WTC11 (cell line): ENCODE measurements around the gene GCM1. TPM values are rescaled to one million over a fixed set of nuclear protein-coding genes. Genes with fewer than 3 reads are reported as not detected.

Source experiments
- ATAC-seq: fragments of 200-7000 bp; cut with Tn5 transposase; 2 replicates; pipeline ENCODE4 v1.10.0; 2021; ENCODE audit warnings: mild to moderate bottlenecking, moderate library complexity
- CTCF ChIA-PET: fragments of 300-600 bp; sonication (Branson Sonifier 250); formaldehyde crosslinking; loops from one replicate; lab custom pipeline; 2021; ENCODE audit warnings: antibody characterized with exemption; lab: Charles Lee
- POLR2A ChIA-PET: fragments of 350-600 bp; sonication (Branson Sonifier 250); formaldehyde crosslinking; loops from one replicate; lab custom pipeline; 2021; ENCODE audit warnings: antibody characterized with exemption; lab: Charles Lee
- DNase-seq: peaks from one replicate; pipeline ENCODE4 v3.0.0; 2021; ENCODE audit warnings: low spot score
- H3K27ac Mint-ChIP-seq: 2 replicates; pipeline ENCODE4 v1.8.0; 2021; ENCODE audit warnings: mixed read lengths
- H3K27me3 Mint-ChIP-seq: 2 replicates; pipeline ENCODE4 v1.8.0; 2021; ENCODE audit warnings: low read depth, mild to moderate bottlenecking, moderate library complexity, mixed read lengths
- H3K36me3 Mint-ChIP-seq: 2 replicates; pipeline ENCODE4 v1.8.0; 2021; ENCODE audit warnings: mixed read lengths
- H3K4me1 Mint-ChIP-seq: 2 replicates; pipeline ENCODE4 v1.8.0; 2022; ENCODE audit warnings: mixed read lengths
- H3K4me3 Mint-ChIP-seq: 2 replicates; pipeline ENCODE4 v1.8.0; 2021; ENCODE audit warnings: mild to moderate bottlenecking, moderate library complexity, mixed read lengths
- H3K9me3 Mint-ChIP-seq: 2 replicates; pipeline ENCODE4 v1.8.0; 2021; ENCODE audit warnings: mixed read lengths
- ATF1 ChIP-seq: sonication (generic); formaldehyde crosslinking; IDR thresholded peaks from 2 replicates; pipeline ENCODE4 v1.8.1; 2023; ENCODE audit warnings: mild to moderate bottlenecking, moderate library complexity, missing genetic modification reagents
- ATF2 ChIP-seq: sonication (generic); formaldehyde crosslinking; IDR thresholded peaks from 2 replicates; pipeline ENCODE4 v1.8.1; 2022; ENCODE audit warnings: low read depth, missing genetic modification reagents, borderline replicate concordance
- ATF3 ChIP-seq: sonication (generic); formaldehyde crosslinking; conservative IDR thresholded peaks from 2 replicates; pipeline ENCODE4 v1.8.1; 2022; ENCODE audit warnings: mild to moderate bottlenecking, missing genetic modification reagents
- CDX4 ChIP-seq: fragments of 250-450 bp; sonication (Bioruptor Pico); IDR thresholded peaks from 2 replicates; pipeline ENCODE4 v1.9.0; 2021; ENCODE audit warnings: moderate library complexity, mild to moderate bottlenecking, inconsistent platforms, borderline replicate concordance
- CTCF ChIP-seq: fragments of 200-600 bp; IDR thresholded peaks from 2 replicates; pipeline ENCODE4 v1.8.0; 2022; ENCODE audit warnings: antibody characterized with exemption
- E2F5 ChIP-seq: sonication (generic); formaldehyde crosslinking; IDR thresholded peaks from 2 replicates; pipeline ENCODE4 v1.8.1; 2022; ENCODE audit warnings: mild to moderate bottlenecking, moderate library complexity, missing genetic modification reagents
- ELF4 ChIP-seq: sonication (generic); formaldehyde crosslinking; IDR thresholded peaks from 2 replicates; pipeline ENCODE4 v1.8.1; 2022; ENCODE audit warnings: low read depth, mild to moderate bottlenecking, moderate library complexity, missing genetic modification reagents
- FOXJ3 ChIP-seq: sonication (generic); formaldehyde crosslinking; IDR thresholded peaks from 2 replicates; pipeline ENCODE4 v1.9.0; 2021; ENCODE audit warnings: missing genetic modification reagents, mild to moderate bottlenecking, borderline replicate concordance
- FOXP4 ChIP-seq: sonication (generic); formaldehyde crosslinking; IDR thresholded peaks from 2 replicates; pipeline ENCODE4 v1.8.0; 2022; ENCODE audit warnings: mild to moderate bottlenecking, missing genetic modification reagents
- MXD4 ChIP-seq: fragments of 250-450 bp; sonication (Bioruptor Pico); IDR thresholded peaks from 2 replicates; pipeline ENCODE4 v1.8.0; 2021; ENCODE audit warnings: mild to moderate bottlenecking, moderate library complexity, borderline replicate concordance
- NFYB ChIP-seq: sonication (generic); formaldehyde crosslinking; conservative IDR thresholded peaks from 2 replicates; pipeline ENCODE4 v1.8.0; 2022; ENCODE audit warnings: low read depth, missing genetic modification reagents
- SMAD4 ChIP-seq: sonication (generic); formaldehyde crosslinking; IDR thresholded peaks from 2 replicates; pipeline ENCODE4 v1.8.0; 2022; ENCODE audit warnings: mild to moderate bottlenecking, missing genetic modification reagents
- TCF7 ChIP-seq: sonication (generic); formaldehyde crosslinking; IDR thresholded peaks from 2 replicates; pipeline ENCODE4 v1.8.0; 2022; ENCODE audit warnings: mild to moderate bottlenecking, low read depth, missing genetic modification reagents, moderate library complexity
- TEAD1 ChIP-seq: sonication (generic); formaldehyde crosslinking; IDR thresholded peaks from 2 replicates; pipeline ENCODE4 v1.8.0; 2022; ENCODE audit warnings: mild to moderate bottlenecking, missing genetic modification reagents
- TEAD4 ChIP-seq: sonication (generic); formaldehyde crosslinking; IDR thresholded peaks from 2 replicates; pipeline ENCODE4 v1.8.0; 2022; ENCODE audit warnings: mild to moderate bottlenecking, missing genetic modification reagents
- ZNF423 ChIP-seq: fragments of 250-450 bp; sonication (Bioruptor Pico); IDR thresholded peaks from 2 replicates; pipeline ENCODE4 v2.1.2; 2022; ENCODE audit warnings: mild to moderate bottlenecking, moderate library complexity
- total RNA-seq: library from RNA; stranded (reverse); gene quantifications from 3 replicates; pipeline ENCODE4 v1.2.3, GENCODE V29; 2021
- TF ChIP-seq, protein P1 (sequence below): sonication (generic); formaldehyde crosslinking; IDR thresholded peaks from 2 replicates; pipeline ENCODE4 v1.8.0; 2022; ENCODE audit warnings: mild to moderate bottlenecking, missing genetic modification reagents
- TF ChIP-seq, protein P2 (sequence below): sonication (generic); formaldehyde crosslinking; IDR thresholded peaks from 2 replicates; pipeline ENCODE4 v1.8.0; 2023; ENCODE audit warnings: missing genetic modification reagents, mild to moderate bottlenecking, borderline replicate concordance

Gene GCM1
- total RNA-seq, 1 experiment from 2014 or later = 0.09 TPM

DNA sequence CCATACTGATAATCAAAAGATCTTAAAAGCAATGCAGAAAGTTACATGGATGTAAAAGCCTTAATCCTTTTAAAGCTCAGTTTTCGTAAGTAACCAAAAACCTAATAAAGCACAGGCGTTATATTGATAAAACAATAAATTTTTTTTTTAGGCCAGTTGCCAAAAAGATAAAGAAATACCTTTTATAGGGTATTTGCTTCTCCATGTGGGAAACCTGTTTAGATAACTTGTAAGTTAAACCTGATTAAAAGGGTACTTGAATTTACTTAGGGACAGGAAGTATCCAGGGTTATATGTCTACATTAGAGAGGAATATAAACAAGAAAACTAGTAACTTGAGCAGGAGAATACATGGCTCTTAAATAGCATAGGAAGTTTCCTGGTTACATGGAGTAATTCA is 62.3 kb downstream of the GCM1 start:
- Mint-ChIP-seq H3K4me1 (no peaks in the 10 kb centered on the region), H3K27ac (no peak overlapping the region), H3K27me3 (no peaks in the 10 kb centered on the region), H3K9me3 (no peaks in the 10 kb centered on the region), H3K4me3 (no peak overlapping the region), H3K36me3 (peaks cover 44% of the 10 kb centered on the region)
- TF ChIP-seq FOXP4 (CRISPR knock-in tag) (no peak), TEAD1 (CRISPR knock-in tag) (no peak)
- TF ChIP-seq, protein P1, sequence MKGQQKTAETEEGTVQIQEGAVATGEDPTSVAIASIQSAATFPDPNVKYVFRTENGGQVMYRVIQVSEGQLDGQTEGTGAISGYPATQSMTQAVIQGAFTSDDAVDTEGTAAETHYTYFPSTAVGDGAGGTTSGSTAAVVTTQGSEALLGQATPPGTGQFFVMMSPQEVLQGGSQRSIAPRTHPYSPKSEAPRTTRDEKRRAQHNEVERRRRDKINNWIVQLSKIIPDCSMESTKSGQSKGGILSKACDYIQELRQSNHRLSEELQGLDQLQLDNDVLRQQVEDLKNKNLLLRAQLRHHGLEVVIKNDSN (CRISPR knock-in tag) = no peak
- TF ChIP-seq, protein P2, sequence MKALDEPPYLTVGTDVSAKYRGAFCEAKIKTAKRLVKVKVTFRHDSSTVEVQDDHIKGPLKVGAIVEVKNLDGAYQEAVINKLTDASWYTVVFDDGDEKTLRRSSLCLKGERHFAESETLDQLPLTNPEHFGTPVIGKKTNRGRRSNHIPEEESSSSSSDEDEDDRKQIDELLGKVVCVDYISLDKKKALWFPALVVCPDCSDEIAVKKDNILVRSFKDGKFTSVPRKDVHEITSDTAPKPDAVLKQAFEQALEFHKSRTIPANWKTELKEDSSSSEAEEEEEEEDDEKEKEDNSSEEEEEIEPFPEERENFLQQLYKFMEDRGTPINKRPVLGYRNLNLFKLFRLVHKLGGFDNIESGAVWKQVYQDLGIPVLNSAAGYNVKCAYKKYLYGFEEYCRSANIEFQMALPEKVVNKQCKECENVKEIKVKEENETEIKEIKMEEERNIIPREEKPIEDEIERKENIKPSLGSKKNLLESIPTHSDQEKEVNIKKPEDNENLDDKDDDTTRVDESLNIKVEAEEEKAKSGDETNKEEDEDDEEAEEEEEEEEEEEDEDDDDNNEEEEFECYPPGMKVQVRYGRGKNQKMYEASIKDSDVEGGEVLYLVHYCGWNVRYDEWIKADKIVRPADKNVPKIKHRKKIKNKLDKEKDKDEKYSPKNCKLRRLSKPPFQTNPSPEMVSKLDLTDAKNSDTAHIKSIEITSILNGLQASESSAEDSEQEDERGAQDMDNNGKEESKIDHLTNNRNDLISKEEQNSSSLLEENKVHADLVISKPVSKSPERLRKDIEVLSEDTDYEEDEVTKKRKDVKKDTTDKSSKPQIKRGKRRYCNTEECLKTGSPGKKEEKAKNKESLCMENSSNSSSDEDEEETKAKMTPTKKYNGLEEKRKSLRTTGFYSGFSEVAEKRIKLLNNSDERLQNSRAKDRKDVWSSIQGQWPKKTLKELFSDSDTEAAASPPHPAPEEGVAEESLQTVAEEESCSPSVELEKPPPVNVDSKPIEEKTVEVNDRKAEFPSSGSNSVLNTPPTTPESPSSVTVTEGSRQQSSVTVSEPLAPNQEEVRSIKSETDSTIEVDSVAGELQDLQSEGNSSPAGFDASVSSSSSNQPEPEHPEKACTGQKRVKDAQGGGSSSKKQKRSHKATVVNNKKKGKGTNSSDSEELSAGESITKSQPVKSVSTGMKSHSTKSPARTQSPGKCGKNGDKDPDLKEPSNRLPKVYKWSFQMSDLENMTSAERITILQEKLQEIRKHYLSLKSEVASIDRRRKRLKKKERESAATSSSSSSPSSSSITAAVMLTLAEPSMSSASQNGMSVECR (CRISPR knock-in tag) = no peak
- ATAC-seq (no peak), DNase-seq (no peak)
- ChIA-PET CTCF (no interaction called here), POLR2A (no interaction called here)

DNA sequence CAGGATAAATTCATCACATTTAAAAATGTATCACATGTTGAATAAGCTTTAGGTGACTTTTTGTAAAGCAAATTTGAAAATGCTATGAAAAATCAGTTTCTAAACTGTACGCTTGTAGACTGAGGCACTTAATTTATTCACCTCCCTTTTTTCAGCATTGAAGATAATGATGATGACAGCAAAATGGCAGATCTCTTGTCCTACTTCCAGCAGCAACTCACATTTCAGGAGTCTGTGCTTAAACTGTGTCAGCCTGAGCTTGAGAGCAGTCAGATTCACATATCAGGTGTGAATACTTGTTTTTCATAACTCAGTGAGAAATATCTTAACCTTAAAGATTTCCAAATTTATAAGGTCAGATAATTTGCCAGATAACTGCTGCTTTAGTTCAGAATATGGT is 67.8 kb downstream of the GCM1 start:
- ChIA-PET CTCF (no interaction called here), POLR2A (no interaction called here)
- DNase-seq = no peak
- no peak overlapping the region for H3K4me3 Mint-ChIP-seq
- ATAC-seq = no peak
- no peaks in the 10 kb centered on the region for H3K4me1 Mint-ChIP-seq
- no peak for TF ChIP-seq ATF1
- no peak for TF ChIP-seq ATF2
- TF ChIP-seq CDX4 = no peak
- TF ChIP-seq FOXP4 (CRISPR knock-in tag) = no peak
- TF ChIP-seq NFYB (CRISPR knock-in tag) = no peak
- no peak for TF ChIP-seq MXD4 (CRISPR knock-in tag)
- TF ChIP-seq SMAD4 (CRISPR knock-in tag) = no peak
- no peak for TF ChIP-seq ATF3 (CRISPR knock-in tag)
- TF ChIP-seq TCF7 = no peak
- no peak for TF ChIP-seq ELF4 (CRISPR knock-in tag)
- TF ChIP-seq CTCF = no peak
- TF ChIP-seq FOXJ3 (CRISPR knock-in tag) = no peak
- TF ChIP-seq ZNF423 (CRISPR knock-in tag) = no peak
- TF ChIP-seq E2F5 (CRISPR knock-in tag) = no peak
- no peak for TF ChIP-seq TEAD4 (CRISPR knock-in tag)
- no peak overlapping the region for H3K27ac Mint-ChIP-seq
- no peaks in the 10 kb centered on the region for H3K27me3 Mint-ChIP-seq
- no peaks in the 10 kb centered on the region for H3K9me3 Mint-ChIP-seq
- peaks cover 49% of the 10 kb centered on the region for H3K36me3 Mint-ChIP-seq
